B cell (primary cell): ENCODE data around the gene DGCR2.

Experiments used
- CTCF ChIP-seq: fragments of 200-600 bp; IDR thresholded peaks from one replicate; pipeline ENCODE4 v1.8.0; 2022; ENCODE audit warnings: antibody characterized with exemption, mild to moderate bottlenecking
- EZH2 ChIP-seq: IDR thresholded peaks from 2 replicates; pipeline ENCODE4 v1.6.1; 2012; ENCODE audit warnings: borderline replicate concordance, low read depth, mild to moderate bottlenecking, moderate library complexity, low read length; ENCODE audit not compliant: insufficient read depth, poor library complexity, severe bottlenecking

- TF ChIP-seq CTCF (no peak), EZH2 (no peak)
Observed at GRCh38 chr22:19037282-19038163, 84.7 kb downstream of the DGCR2 start.
